SHP77 (cell line): ENCODE data around the gene RPL10A.
"Not testable (repeated sequence)": the region's sequence is repeated elsewhere in the genome, so short reads cannot be mapped to it uniquely, and the experiment has no call there.

Experiments
- DNase-seq, 2 experiments: peaks; one replicate each; lab custom pipeline; 2025; lab: John Stamatoyannopoulos, UW

The RPL10A gene

GRCh38 chr6:35512740-35513139, 44.5 kb downstream of the RPL10A start, which contains the start of gene TULP1:
Gene TULP1 (minus strand): TSS chr6:35512896. CDS start chr6:35512858, 38 bp downstream.
- DNase-seq: no peak

GRCh38 chr6:35514587-35514986, 46.4 kb downstream of the RPL10A start:
- DNase-seq: no peak

GRCh38 chr6:35515939-35516338, 47.7 kb downstream of the RPL10A start:
- DNase-seq: not testable (repeated sequence)

- DNase-seq: no peak
These were observed 48.5 kb downstream of the RPL10A start for GRCh38 chr6:35516712-35517111.

GRCh38 chr6:35517978-35518377, 49.8 kb downstream of the RPL10A start:
- not testable (repeated sequence) for DNase-seq

GRCh38 chr6:35518566-35519312, 50.5 kb downstream of the RPL10A start:
- no peak for DNase-seq

GRCh38 chr6:35519313-35520015, 51.3 kb downstream of the RPL10A start:
- no peak for DNase-seq
